ENCODE measurements around the gene PTPN14.
"Not testable (repeated sequence)": the region's sequence is repeated elsewhere in the genome, so short reads cannot be mapped to it uniquely, and the experiment has no call there.

Gene PTPN14

GRCh38 chr1:214551436-214552173, at the start of gene PTPN14:
Gene PTPN14, minus strand, starts transcription at chr1:214551602. Its CDS starts 86,799 bp downstream, at chr1:214464803.
- DNase-seq: no peak

- no peak for DNase-seq
These were observed 41.8 kb upstream of the PTPN14 start for GRCh38 chr1:214593158-214593557.

- DNase-seq: not testable (repeated sequence)
These were observed 40.5 kb upstream of the PTPN14 start for GRCh38 chr1:214591918-214592317.

GRCh38 chr1:214590696-214591095, 39.3 kb upstream of the PTPN14 start:
- DNase-seq: no peak

- no peak for DNase-seq
These were observed 37.7 kb upstream of the PTPN14 start for GRCh38 chr1:214588963-214589597.

- no peak for DNase-seq
These were observed 35.8 kb upstream of the PTPN14 start for GRCh38 chr1:214587165-214587564.

- no peak for DNase-seq
These were observed 35.2 kb upstream of the PTPN14 start for GRCh38 chr1:214586621-214587020.

- peak; percentile 14 for DNase-seq
These were observed 33.7 kb upstream of the PTPN14 start for GRCh38 chr1:214584805-214585766.

- DNase-seq: no peak
These were observed 32.6 kb upstream of the PTPN14 start for GRCh38 chr1:214583824-214584554.

- no peak for DNase-seq
These were observed 31.7 kb upstream of the PTPN14 start for GRCh38 chr1:214583113-214583512.

GRCh38 chr1:214582289-214582891, 31.0 kb upstream of the PTPN14 start:
- no peak for DNase-seq

- DNase-seq: no peak
These were observed 30.4 kb upstream of the PTPN14 start for GRCh38 chr1:214581785-214582184.

- no peak for DNase-seq
These were observed 27.8 kb upstream of the PTPN14 start for GRCh38 chr1:214579183-214579582.

- DNase-seq: not testable (repeated sequence)
These were observed 24.7 kb upstream of the PTPN14 start for GRCh38 chr1:214576120-214576519.

GRCh38 chr1:214574598-214575411, 23.4 kb upstream of the PTPN14 start:
- DNase-seq: no peak

GRCh38 chr1:214573386-214574318, 22.2 kb upstream of the PTPN14 start:
- DNase-seq: no peak

- no peak for DNase-seq
These were observed 19.9 kb upstream of the PTPN14 start for GRCh38 chr1:214571281-214571680.

- DNase-seq: no peak
These were observed 19.0 kb upstream of the PTPN14 start for GRCh38 chr1:214570442-214570841.

GRCh38 chr1:214569357-214570004, 18.1 kb upstream of the PTPN14 start:
- DNase-seq: no peak

GRCh38 chr1:214568328-214568727, 16.9 kb upstream of the PTPN14 start:
- DNase-seq: no peak

Measured in NCI-H2107 (cell line).